HepG2 (cell line): ENCODE results near the gene CTDSP1. TPM values are rescaled to one million over a fixed set of nuclear protein-coding genes. Genes with fewer than 3 reads are reported as not detected.

Source experiments
- AHR ChIP-seq: IDR thresholded peaks from 2 replicates; pipeline ENCODE4 v1.6.1; 2018; ENCODE audit warnings: missing genetic modification reagents, missing compliant biosample characterization
- CEBPB ChIP-seq: IDR thresholded peaks from 2 replicates; pipeline ENCODE4 v1.6.1; 2011; ENCODE audit warnings: low read depth, low read length, improper control_type of control experiment, borderline replicate concordance
- E2F5 ChIP-seq: sonication (generic); formaldehyde crosslinking; conservative IDR thresholded peaks from 2 replicates; pipeline ENCODE4 v1.4.0; 2020; ENCODE audit warnings: missing genetic modification reagents
- EEA1 ChIP-seq: sonication (generic); formaldehyde crosslinking; IDR thresholded peaks from 2 replicates; pipeline ENCODE4 v1.5.1; 2020; ENCODE audit warnings: mild to moderate bottlenecking, missing genetic modification reagents, borderline replicate concordance
- FOXA3 ChIP-seq: IDR thresholded peaks from 2 replicates; pipeline ENCODE4 v1.6.1; 2016; ENCODE audit warnings: missing genetic modification reagents, missing compliant biosample characterization
- GABPA ChIP-seq, 2 experiments: IDR thresholded peaks; 2 replicates each; pipeline ENCODE4 v1.6.1; 2011 to 2016; ENCODE audit warnings: low read depth in 2 of 2, low read length in 1 of 2, missing biosample characterization in 1 of 2, missing genetic modification characterization in 1 of 2
- NR2C2 ChIP-seq: sonication (generic); formaldehyde crosslinking; IDR thresholded peaks from 2 replicates; pipeline ENCODE4 v1.4.0; 2020; ENCODE audit warnings: missing genetic modification reagents, mild to moderate bottlenecking, moderate library complexity, borderline replicate concordance
- NR2F6 ChIP-seq, 2 experiments: IDR thresholded peaks; 2 replicates each; pipeline ENCODE4 v1.6.1; 2016; ENCODE audit warnings: antibody characterized with exemption in 1 of 2, mild to moderate bottlenecking in 1 of 2
- PRPF4 ChIP-seq: fragments of 200-400 bp; formaldehyde crosslinking; IDR thresholded peaks from 2 replicates; pipeline ENCODE4 v1.6.1; 2016; ENCODE audit warnings: low read length, low read depth; ENCODE audit not compliant: poor library complexity, severe bottlenecking
- SIN3B ChIP-seq: fragments of 150-350 bp; IDR thresholded peaks from 2 replicates; pipeline ENCODE4 v1.6.1; 2014; ENCODE audit warnings: low read length
- SIX1 ChIP-seq: sonication (generic); formaldehyde crosslinking; IDR thresholded peaks from 2 replicates; pipeline ENCODE4 v1.4.0; 2020; ENCODE audit warnings: missing genetic modification reagents, borderline replicate concordance
- ZBTB21 ChIP-seq: sonication (generic); formaldehyde crosslinking; IDR thresholded peaks from 2 replicates; pipeline ENCODE4 v1.4.0; 2020; ENCODE audit warnings: missing genetic modification reagents
- ZBTB44 ChIP-seq: sonication (generic); formaldehyde crosslinking; IDR thresholded peaks from 2 replicates; pipeline ENCODE4 v1.4.0; 2020; ENCODE audit warnings: missing genetic modification reagents
- ZC3H4 ChIP-seq: sonication (generic); formaldehyde crosslinking; IDR thresholded peaks from 2 replicates; pipeline ENCODE4 v1.4.0; 2020; ENCODE audit warnings: missing genetic modification reagents, borderline replicate concordance
- ZNF124 ChIP-seq: sonication (generic); formaldehyde crosslinking; IDR thresholded peaks from 2 replicates; pipeline ENCODE4 v1.4.0; 2020; ENCODE audit warnings: missing genetic modification reagents
- ZNF3 ChIP-seq: IDR thresholded peaks from 2 replicates; pipeline ENCODE4 v1.7.0; 2017; ENCODE audit warnings: inconsistent platforms
- ZNF598 ChIP-seq: sonication (generic); formaldehyde crosslinking; IDR thresholded peaks from 2 replicates; pipeline ENCODE4 v1.5.1; 2020; ENCODE audit warnings: mild to moderate bottlenecking, missing genetic modification reagents, borderline replicate concordance
- ZNF629 ChIP-seq: sonication (generic); formaldehyde crosslinking; conservative IDR thresholded peaks from 2 replicates; pipeline ENCODE4 v1.5.0; 2020; ENCODE audit warnings: missing genetic modification reagents
- ZNF678 ChIP-seq: sonication (generic); formaldehyde crosslinking; IDR thresholded peaks from 2 replicates; pipeline ENCODE4 v1.4.0; 2020; ENCODE audit warnings: mild to moderate bottlenecking, missing genetic modification reagents
- ZNF713 ChIP-seq: sonication (generic); formaldehyde crosslinking; IDR thresholded peaks from 2 replicates; pipeline ENCODE4 v1.4.0; 2020; ENCODE audit warnings: mild to moderate bottlenecking, missing genetic modification reagents
- polyA plus RNA-seq, 8 experiments: library from polyadenylated mRNA; depleted of rRNA in 3 of 8; stranded (reverse) in 7 of 8; unstranded in 1 of 8; fragments of >200 nt; fragmentation: Illumina TruSeq in 4 of 8; extraction: Trizol in 4 of 8; gene quantifications; 2 replicates each; pipeline versions ENCODE4 v1.2.1 to v1.2.3, GENCODE V29; 2011 to 2016; ENCODE audit warnings: low read depth in 4 of 8, missing spikeins in 1 of 8, mixed read lengths in 1 of 8; ENCODE audit not compliant: insufficient read depth in 1 of 8
- total RNA-seq, 5 experiments: library from RNA; depleted of rRNA; stranded (reverse); fragments of >200 nt; fragmentation: Illumina TruSeq; extraction: Trizol; gene quantifications; 2 replicates each; pipeline ENCODE4 v1.2.3, GENCODE V29; 2016; ENCODE audit warnings: low read depth in 1 of 5
- TF ChIP-seq, protein P1 (sequence below): sonication (generic); formaldehyde crosslinking; IDR thresholded peaks from 2 replicates; pipeline ENCODE4 v1.4.0; 2020; ENCODE audit warnings: mild to moderate bottlenecking, missing genetic modification reagents
- TF ChIP-seq, protein P2 (sequence below): sonication (generic); formaldehyde crosslinking; IDR thresholded peaks from 2 replicates; pipeline ENCODE4 v1.4.0; 2020; ENCODE audit warnings: missing genetic modification reagents, borderline replicate concordance
- TF ChIP-seq, protein P3 (sequence below): sonication (generic); IDR thresholded peaks from 2 replicates; pipeline ENCODE4 v1.6.1; 2016; ENCODE audit warnings: low read depth, borderline replicate concordance

CTDSP1 gene
- total and polyA plus RNA-seq, 2 of the 13 experiments (the other 11 are each of a cell fraction or from before 2014, with no cell fraction given) = 91.0 to 268 TPM

GRCh38 chr2:218395826-218396687 is 3.6 kb upstream of the CTDSP1 start (continued):
- TF ChIP-seq NR2F6 (IDR thresholded peaks at IDR 0.05) (peak; percentile 36; the same call in 1 of the 2 replicates), NR2F6 (CRISPR knock-in tag; IDR thresholded peaks at IDR 0.05) (peak; percentile 74), ZC3H4 (CRISPR knock-in tag) (no peak), ZNF713 (CRISPR knock-in tag) (no peak), ZBTB44 (0 out of 2 replicates have a peak, but pooled peaks have one; percentile 56), GABPA (IDR thresholded peaks at IDR 0.05; ENCODE audit: low read depth, low read length) (no peak), GABPA (CRISPR knock-in tag; IDR thresholded peaks at IDR 0.05; ENCODE audit: low read depth) (peak; percentile 81), FOXA3 (CRISPR knock-in tag) (0 out of 2 replicates have a peak, but pooled peaks have one; percentile 70), ZBTB21 (CRISPR knock-in tag) (no peak; the same call in 1 of the 2 replicates), ZNF629 (peak; percentile 91), EEA1 (CRISPR knock-in tag) (peak; percentile 72; the same call in 1 of the 2 replicates), SIN3B (no peak; the same call in 1 of the 2 replicates), SIX1 (CRISPR knock-in tag) (no peak), CEBPB (no peak), E2F5 (CRISPR knock-in tag) (peak; percentile 69), NR2C2 (CRISPR knock-in tag) (peak; percentile 77), ZNF678 (CRISPR knock-in tag) (peak; percentile 97; the same call in 1 of the 2 replicates), AHR (CRISPR knock-in tag) (no peak), ZNF3 (CRISPR knock-in tag) (0 out of 2 replicates have a peak, but pooled peaks have one; percentile 26), ZNF598 (no peak), PRPF4 (no peak), ZNF124 (CRISPR knock-in tag) (0 out of 2 replicates have a peak, but pooled peaks have one; percentile 43)
- TF ChIP-seq, protein P1, sequence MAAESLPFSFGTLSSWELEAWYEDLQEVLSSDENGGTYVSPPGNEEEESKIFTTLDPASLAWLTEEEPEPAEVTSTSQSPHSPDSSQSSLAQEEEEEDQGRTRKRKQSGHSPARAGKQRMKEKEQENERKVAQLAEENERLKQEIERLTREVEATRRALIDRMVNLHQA (CRISPR knock-in tag) = 0 out of 2 replicates have a peak, but pooled peaks have one; percentile 26
- TF ChIP-seq, protein P2, sequence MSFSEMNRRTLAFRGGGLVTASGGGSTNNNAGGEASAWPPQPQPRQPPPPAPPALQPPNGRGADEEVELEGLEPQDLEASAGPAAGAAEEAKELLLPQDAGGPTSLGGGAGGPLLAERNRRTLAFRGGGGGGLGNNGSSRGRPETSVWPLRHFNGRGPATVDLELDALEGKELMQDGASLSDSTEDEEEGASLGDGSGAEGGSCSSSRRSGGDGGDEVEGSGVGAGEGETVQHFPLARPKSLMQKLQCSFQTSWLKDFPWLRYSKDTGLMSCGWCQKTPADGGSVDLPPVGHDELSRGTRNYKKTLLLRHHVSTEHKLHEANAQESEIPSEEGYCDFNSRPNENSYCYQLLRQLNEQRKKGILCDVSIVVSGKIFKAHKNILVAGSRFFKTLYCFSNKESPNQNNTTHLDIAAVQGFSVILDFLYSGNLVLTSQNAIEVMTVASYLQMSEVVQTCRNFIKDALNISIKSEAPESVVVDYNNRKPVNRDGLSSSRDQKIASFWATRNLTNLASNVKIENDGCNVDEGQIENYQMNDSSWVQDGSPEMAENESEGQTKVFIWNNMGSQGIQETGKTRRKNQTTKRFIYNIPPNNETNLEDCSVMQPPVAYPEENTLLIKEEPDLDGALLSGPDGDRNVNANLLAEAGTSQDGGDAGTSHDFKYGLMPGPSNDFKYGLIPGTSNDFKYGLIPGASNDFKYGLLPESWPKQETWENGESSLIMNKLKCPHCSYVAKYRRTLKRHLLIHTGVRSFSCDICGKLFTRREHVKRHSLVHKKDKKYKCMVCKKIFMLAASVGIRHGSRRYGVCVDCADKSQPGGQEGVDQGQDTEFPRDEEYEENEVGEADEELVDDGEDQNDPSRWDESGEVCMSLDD (CRISPR knock-in tag) = peak; percentile 99
- TF ChIP-seq, protein P3, sequence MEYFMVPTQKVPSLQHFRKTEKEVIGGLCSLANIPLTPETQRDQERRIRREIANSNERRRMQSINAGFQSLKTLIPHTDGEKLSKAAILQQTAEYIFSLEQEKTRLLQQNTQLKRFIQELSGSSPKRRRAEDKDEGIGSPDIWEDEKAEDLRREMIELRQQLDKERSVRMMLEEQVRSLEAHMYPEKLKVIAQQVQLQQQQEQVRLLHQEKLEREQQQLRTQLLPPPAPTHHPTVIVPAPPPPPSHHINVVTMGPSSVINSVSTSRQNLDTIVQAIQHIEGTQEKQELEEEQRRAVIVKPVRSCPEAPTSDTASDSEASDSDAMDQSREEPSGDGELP = peak; percentile 65; the same call in 1 of the 2 replicates
